ENCODE measurements around the gene RNU1-2.

DNA sequence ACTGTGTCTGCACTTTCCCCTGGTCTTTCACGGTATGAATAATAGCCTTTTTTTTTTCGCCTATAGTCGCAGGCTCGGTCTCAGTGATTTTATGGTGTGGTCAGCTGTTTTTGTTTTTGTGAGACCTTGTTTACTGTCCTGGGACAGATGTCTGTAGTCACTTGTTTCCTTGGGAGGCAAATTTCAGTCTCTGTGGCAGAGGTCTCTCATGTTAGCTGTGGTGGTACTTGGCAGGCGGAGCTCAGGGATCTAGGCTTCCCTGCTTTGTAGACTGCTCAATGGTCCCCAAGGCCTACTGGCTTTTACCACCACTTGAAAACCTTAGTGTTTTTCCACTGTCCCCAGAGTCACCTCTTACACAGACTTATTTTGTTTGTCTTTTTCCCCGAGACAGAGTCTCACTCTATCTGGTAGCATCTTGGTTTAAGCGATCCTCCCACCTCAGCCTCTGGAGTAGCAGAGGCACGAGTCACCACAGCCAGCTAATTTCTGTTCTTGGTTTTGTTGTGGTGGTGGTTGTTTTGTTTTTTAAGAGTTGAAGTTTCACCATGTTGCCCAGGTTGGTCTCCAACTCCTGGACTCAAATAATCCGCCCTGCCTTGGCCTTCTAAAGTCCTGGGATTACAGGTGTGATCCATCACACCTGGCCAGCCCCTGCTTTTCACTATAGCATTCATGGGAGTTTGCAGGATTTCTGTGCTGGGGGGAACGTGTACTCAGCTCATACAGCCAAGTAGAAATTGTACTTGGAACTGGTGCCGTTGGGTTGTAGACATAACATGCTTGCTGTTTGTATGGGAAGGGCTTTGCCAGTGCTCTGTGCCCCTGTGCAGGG, 10.3 kb downstream of the RNU1-2 start:
- TF ChIP-seq, protein P1, sequence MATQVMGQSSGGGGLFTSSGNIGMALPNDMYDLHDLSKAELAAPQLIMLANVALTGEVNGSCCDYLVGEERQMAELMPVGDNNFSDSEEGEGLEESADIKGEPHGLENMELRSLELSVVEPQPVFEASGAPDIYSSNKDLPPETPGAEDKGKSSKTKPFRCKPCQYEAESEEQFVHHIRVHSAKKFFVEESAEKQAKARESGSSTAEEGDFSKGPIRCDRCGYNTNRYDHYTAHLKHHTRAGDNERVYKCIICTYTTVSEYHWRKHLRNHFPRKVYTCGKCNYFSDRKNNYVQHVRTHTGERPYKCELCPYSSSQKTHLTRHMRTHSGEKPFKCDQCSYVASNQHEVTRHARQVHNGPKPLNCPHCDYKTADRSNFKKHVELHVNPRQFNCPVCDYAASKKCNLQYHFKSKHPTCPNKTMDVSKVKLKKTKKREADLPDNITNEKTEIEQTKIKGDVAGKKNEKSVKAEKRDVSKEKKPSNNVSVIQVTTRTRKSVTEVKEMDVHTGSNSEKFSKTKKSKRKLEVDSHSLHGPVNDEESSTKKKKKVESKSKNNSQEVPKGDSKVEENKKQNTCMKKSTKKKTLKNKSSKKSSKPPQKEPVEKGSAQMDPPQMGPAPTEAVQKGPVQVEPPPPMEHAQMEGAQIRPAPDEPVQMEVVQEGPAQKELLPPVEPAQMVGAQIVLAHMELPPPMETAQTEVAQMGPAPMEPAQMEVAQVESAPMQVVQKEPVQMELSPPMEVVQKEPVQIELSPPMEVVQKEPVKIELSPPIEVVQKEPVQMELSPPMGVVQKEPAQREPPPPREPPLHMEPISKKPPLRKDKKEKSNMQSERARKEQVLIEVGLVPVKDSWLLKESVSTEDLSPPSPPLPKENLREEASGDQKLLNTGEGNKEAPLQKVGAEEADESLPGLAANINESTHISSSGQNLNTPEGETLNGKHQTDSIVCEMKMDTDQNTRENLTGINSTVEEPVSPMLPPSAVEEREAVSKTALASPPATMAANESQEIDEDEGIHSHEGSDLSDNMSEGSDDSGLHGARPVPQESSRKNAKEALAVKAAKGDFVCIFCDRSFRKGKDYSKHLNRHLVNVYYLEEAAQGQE (IDR thresholded peaks at IDR 0.05; ENCODE audit: insufficient replicate concordance, low read depth), result no peak
- TF ChIP-seq, protein P2, sequence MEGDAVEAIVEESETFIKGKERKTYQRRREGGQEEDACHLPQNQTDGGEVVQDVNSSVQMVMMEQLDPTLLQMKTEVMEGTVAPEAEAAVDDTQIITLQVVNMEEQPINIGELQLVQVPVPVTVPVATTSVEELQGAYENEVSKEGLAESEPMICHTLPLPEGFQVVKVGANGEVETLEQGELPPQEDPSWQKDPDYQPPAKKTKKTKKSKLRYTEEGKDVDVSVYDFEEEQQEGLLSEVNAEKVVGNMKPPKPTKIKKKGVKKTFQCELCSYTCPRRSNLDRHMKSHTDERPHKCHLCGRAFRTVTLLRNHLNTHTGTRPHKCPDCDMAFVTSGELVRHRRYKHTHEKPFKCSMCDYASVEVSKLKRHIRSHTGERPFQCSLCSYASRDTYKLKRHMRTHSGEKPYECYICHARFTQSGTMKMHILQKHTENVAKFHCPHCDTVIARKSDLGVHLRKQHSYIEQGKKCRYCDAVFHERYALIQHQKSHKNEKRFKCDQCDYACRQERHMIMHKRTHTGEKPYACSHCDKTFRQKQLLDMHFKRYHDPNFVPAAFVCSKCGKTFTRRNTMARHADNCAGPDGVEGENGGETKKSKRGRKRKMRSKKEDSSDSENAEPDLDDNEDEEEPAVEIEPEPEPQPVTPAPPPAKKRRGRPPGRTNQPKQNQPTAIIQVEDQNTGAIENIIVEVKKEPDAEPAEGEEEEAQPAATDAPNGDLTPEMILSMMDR (IDR thresholded peaks at IDR 0.05; ENCODE audit: insufficient read depth, low read length), result no peak
- TF ChIP-seq POLR2AphosphoS5 (IDR thresholded peaks at IDR 0.05; ENCODE audit: low read depth) (no peak), GABPA (IDR thresholded peaks at IDR 0.05; ENCODE audit: low read depth) (no peak), SPI1 (IDR thresholded peaks at IDR 0.05; ENCODE audit: borderline replicate concordance, low read depth) (no peak)
